HCT116 (cell line): ENCODE results near the gene ARMC2. TPM values are rescaled to one million over a fixed set of nuclear protein-coding genes. Genes with fewer than 3 reads are reported as not detected.

Source experiments
- ATAC-seq: fragments of 200-7000 bp; cut with Tn5 transposase; 2 replicates; pipeline ENCODE4 v1.9.1; 2020; ENCODE audit warnings: mild to moderate bottlenecking, moderate library complexity
- BruUV-seq: library from RNA; stranded (reverse); fragments of 400-500 nt; replicated peaks from 2 replicates; lab custom pipeline; 2021; lab: Mats Ljungman, UMichigan
- CTCF ChIA-PET: fragments of 300-600 bp; sonication (Branson Sonifier 250); formaldehyde crosslinking; loops from one replicate; lab custom pipeline; 2021; ENCODE audit warnings: antibody characterized with exemption; lab: Charles Lee
- POLR2A ChIA-PET: fragments of 300-600, 350-600 bp; sonication (Branson Sonifier 250); formaldehyde crosslinking; loops from one replicate; lab custom pipeline; 2021; ENCODE audit warnings: antibody characterized with exemption; lab: Charles Lee
- RAD21 ChIA-PET, 2 experiments: fragments of 300-600 bp; sonication (Branson Sonifier 250); formaldehyde crosslinking; loops; one replicate each; lab custom pipeline; 2023; ENCODE audit warnings: low total read pairs in 2 of 2; ENCODE audit not compliant: uncharacterized antibody in 2 of 2, unreplicated experiment in 2 of 2, low non-redundant PET in 1 of 2; lab: Charles Lee
- DNase-seq: peaks from one replicate; pipeline ENCODE4 v3.0.0-alpha.2; 2010; ENCODE audit warnings: low read depth, low spot score
- H2AFZ ChIP-seq: fragments of 200-600 bp; shearing (Covaris generic), sonication (generic); 2 replicates; pipeline ENCODE4 v1.6.1; 2017; ENCODE audit warnings: low read depth, mixed run types, mixed read lengths, antibody characterized with exemption, low read length; ENCODE audit not compliant: poor library complexity, severe bottlenecking
- H3K27ac ChIP-seq: 2 replicates; pipeline ENCODE4 v1.5.1; 2012; ENCODE audit warnings: low read depth, low read length
- H3K27me3 ChIP-seq: fragments of 200-600 bp; sonication (generic); 2 replicates; pipeline ENCODE4 v1.6.1; 2016; ENCODE audit warnings: mixed run types, low read length, mixed read lengths; ENCODE audit not compliant: insufficient read depth
- H3K36me3 ChIP-seq, 2 experiments: fragments of 200-500 bp in 1 of 2; fragments of 200-600 bp in 1 of 2; sonication (Bioruptor generic) in 1 of 2; sonication (generic) in 1 of 2; 2 replicates each; pipeline versions ENCODE4 v1.5.1 to v1.6.1; 2014 to 2016; ENCODE audit warnings: low read length in 2 of 2, inconsistent platforms in 1 of 2, mixed read lengths in 1 of 2, mixed run types in 1 of 2; ENCODE audit not compliant: insufficient read depth in 2 of 2, control insufficient read depth in 1 of 2
- H3K4me1 ChIP-seq, 2 experiments: fragments of 200-600 bp in 1 of 2; sonication (generic) in 1 of 2; 2 replicates each; pipeline versions ENCODE4 v1.5.1 to v1.6.1; 2012 to 2017; ENCODE audit warnings: low read length in 2 of 2, inconsistent platforms in 1 of 2, mild to moderate bottlenecking in 1 of 2, mixed read lengths in 1 of 2, mixed run types in 1 of 2, moderate library complexity in 1 of 2; ENCODE audit not compliant: insufficient read depth in 2 of 2, control insufficient read depth in 1 of 2
- H3K4me2 ChIP-seq: fragments of 200-600 bp; sonication (generic); 2 replicates; pipeline ENCODE4 v1.6.1; 2017; ENCODE audit warnings: mixed run types, low read length, mixed read lengths
- H3K4me3 ChIP-seq, 2 experiments: fragments of 200-600 bp in 1 of 2; sonication (generic) in 1 of 2; replicated peaks in 1 of 2; 2 replicates each; pipeline ENCODE4 v1.5.1; 2011 to 2016; ENCODE audit warnings: low read length in 2 of 2, control low read depth in 1 of 2, low read depth in 1 of 2, mild to moderate bottlenecking in 1 of 2, mixed read lengths in 1 of 2, mixed run types in 1 of 2
- H3K79me2 ChIP-seq: fragments of 200-600 bp; sonication (generic); 2 replicates; pipeline ENCODE4 v1.6.1; 2017; ENCODE audit warnings: mild to moderate bottlenecking, mixed run types, low read length, moderate library complexity, mixed read lengths; ENCODE audit not compliant: insufficient read depth
- H3K9ac ChIP-seq: fragments of 200-600 bp; sonication (generic); 2 replicates; pipeline ENCODE4 v1.6.1; 2016; ENCODE audit warnings: low read length, mixed read lengths
- H3K9me2 ChIP-seq: fragments of 200-600 bp; sonication (generic), shearing (Covaris generic); 2 replicates; pipeline ENCODE4 v1.6.1; 2017; ENCODE audit warnings: mixed run types, mild to moderate bottlenecking, moderate library complexity; ENCODE audit not compliant: insufficient read depth
- H3K9me3 ChIP-seq, 2 experiments: fragments of 200-500 bp in 1 of 2; fragments of 200-600 bp in 1 of 2; sonication (Bioruptor generic) in 1 of 2; sonication (generic) in 1 of 2; 2 replicates each; pipeline ENCODE4 v1.6.1; 2014 to 2017; ENCODE audit warnings: low read length in 2 of 2, mixed read lengths in 2 of 2, inconsistent platforms in 1 of 2, low read depth in 1 of 2, mild to moderate bottlenecking in 1 of 2, mixed run types in 1 of 2, moderate library complexity in 1 of 2; ENCODE audit not compliant: control insufficient read depth in 1 of 2, insufficient read depth in 1 of 2
- H4K20me1 ChIP-seq: fragments of 200-600 bp; sonication (generic), shearing (Covaris generic); 2 replicates; pipeline ENCODE4 v1.6.1; 2017; ENCODE audit warnings: mixed run types, mild to moderate bottlenecking, moderate library complexity; ENCODE audit not compliant: insufficient read depth
- ATF3 ChIP-seq: IDR thresholded peaks from 2 replicates; pipeline ENCODE4 v1.6.1; 2012
- EGR1 ChIP-seq: IDR thresholded peaks from 2 replicates; pipeline ENCODE4 v1.6.1; 2012; ENCODE audit warnings: low read depth
- ELF1 ChIP-seq: IDR thresholded peaks from 2 replicates; pipeline ENCODE4 v1.6.1; 2012; ENCODE audit warnings: low read depth, borderline replicate concordance
- JUND ChIP-seq: IDR thresholded peaks from 2 replicates; pipeline ENCODE4 v1.6.1; 2012
- REST ChIP-seq: IDR thresholded peaks from 2 replicates; pipeline ENCODE4 v1.6.1; 2012; ENCODE audit warnings: low read depth
- SIN3A ChIP-seq: IDR thresholded peaks from 2 replicates; pipeline ENCODE4 v1.6.1; 2012; ENCODE audit warnings: low read depth
- TCF7L2 ChIP-seq: IDR thresholded peaks from 2 replicates; pipeline ENCODE4 v1.7.0; 2011; ENCODE audit warnings: borderline replicate concordance, inconsistent platforms; ENCODE audit not compliant: insufficient read depth, insufficient read length; ENCODE audit errors: extremely low read depth
- intact Hi-C: fragments of 100-400 bp; cut with micrococcal nuclease; formaldehyde crosslinking; loops from 2 replicates; pipeline ENCODE4 v1.10.0; 2022
- total RNA-seq: library from RNA; stranded (reverse); gene quantifications from one replicate; pipeline ENCODE4 v1.2.1, GENCODE V29; 2021; ENCODE audit not compliant: unreplicated experiment
- TF ChIP-seq, protein P1 (sequence below): IDR thresholded peaks from 2 replicates; pipeline ENCODE4 v1.6.1; 2012

Gene ARMC2
- total RNA-seq, 1 experiment from 2014 or later = 3.6 TPM

GRCh38 chr6:108957221-108957620, 109.0 kb downstream of the ARMC2 start:
- ChIA-PET CTCF (no interaction called here), POLR2A (no interaction called here), RAD21 (no interaction called here)
- no peaks in the 10 kb centered on the region for H3K27me3 ChIP-seq
- H4K20me1 ChIP-seq = no peaks in the 10 kb centered on the region
- H3K4me2 ChIP-seq = no peak overlapping the region
- no peaks in the 10 kb centered on the region for H3K79me2 ChIP-seq
- no peak overlapping the region for H2AFZ ChIP-seq
- H3K4me1 ChIP-seq = no peaks in the 10 kb centered on the region
- DNase-seq (no peak), ATAC-seq (no peak)
- H3K9me2 ChIP-seq = no peaks in the 10 kb centered on the region
- intact Hi-C loops = no loop called here
- no peak overlapping the region for H3K4me3 ChIP-seq
- no peaks in the 10 kb centered on the region for H3K36me3 ChIP-seq
- BruUV-seq = no TSS peak
- H3K9me3 ChIP-seq = no peaks in the 10 kb centered on the region
- H3K9ac ChIP-seq = no peak overlapping the region
- no peak for TF ChIP-seq TCF7L2
- TF ChIP-seq, protein P1, sequence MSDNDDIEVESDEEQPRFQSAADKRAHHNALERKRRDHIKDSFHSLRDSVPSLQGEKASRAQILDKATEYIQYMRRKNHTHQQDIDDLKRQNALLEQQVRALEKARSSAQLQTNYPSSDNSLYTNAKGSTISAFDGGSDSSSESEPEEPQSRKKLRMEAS = no peak
- no peak for TF ChIP-seq SIN3A
- TF ChIP-seq EGR1 = no peak
- TF ChIP-seq REST = no peak
- TF ChIP-seq ELF1 = no peak
- no peak for TF ChIP-seq JUND
- TF ChIP-seq ATF3 = no peak
- no peak overlapping the region for H3K27ac ChIP-seq
